GM19328 (cell line): Measurements from ENCODE around the gene IQGAP2.
"Not testable (repeated sequence)": the region's sequence is repeated elsewhere in the genome, so short reads cannot be mapped to it uniquely, and the experiment has no call there.

Experiments used
- ATAC-seq: cut with Tn5 transposase; IDR thresholded peaks from one replicate; pipeline ENCODE4 v1.9.1; 2021; ENCODE audit warnings: mild to moderate bottlenecking, moderate library complexity; ENCODE audit not compliant: unreplicated experiment

IQGAP2 gene

GRCh38 chr5:76641514-76642120 is 238.5 kb downstream of the IQGAP2 start:
- ATAC-seq = no peak

DNA sequence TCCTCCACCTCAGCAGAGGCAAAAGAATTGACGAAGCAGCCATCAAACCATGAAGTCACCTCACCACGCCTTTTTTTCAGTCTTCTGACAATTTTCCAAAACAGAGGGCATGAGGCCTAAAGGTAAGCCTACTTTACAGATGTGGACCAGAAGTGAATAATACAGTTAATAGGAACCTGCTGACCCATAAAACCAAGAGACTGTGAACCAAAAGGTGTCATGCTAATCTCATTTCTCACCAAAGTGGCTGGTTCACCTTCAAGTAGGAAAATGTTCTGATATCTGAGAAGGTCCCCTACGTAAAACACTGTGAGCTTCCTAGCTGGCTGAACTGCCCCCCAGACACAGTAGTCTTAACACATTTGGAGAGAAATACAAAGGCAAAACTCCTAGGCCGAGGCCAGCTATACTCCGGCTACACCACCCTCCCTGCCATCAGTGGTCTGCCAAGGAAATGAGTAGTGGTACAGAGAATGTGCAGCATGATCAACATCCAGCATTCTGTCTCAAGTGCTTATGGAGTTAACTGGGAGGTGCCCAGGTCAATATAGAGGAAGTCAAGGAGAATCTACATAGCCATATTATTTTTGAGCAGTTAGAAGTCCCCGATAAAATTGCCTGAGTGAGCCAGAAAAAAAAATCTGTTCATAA is 239.4 kb downstream of the IQGAP2 start:
- ATAC-seq = no peak

- ATAC-seq = no peak
Observed at GRCh38 chr5:76643371-76643770, 240.3 kb downstream of the IQGAP2 start.

GRCh38 chr5:76649140-76649539 is 246.1 kb downstream of the IQGAP2 start:
- ATAC-seq = no peak

DNA sequence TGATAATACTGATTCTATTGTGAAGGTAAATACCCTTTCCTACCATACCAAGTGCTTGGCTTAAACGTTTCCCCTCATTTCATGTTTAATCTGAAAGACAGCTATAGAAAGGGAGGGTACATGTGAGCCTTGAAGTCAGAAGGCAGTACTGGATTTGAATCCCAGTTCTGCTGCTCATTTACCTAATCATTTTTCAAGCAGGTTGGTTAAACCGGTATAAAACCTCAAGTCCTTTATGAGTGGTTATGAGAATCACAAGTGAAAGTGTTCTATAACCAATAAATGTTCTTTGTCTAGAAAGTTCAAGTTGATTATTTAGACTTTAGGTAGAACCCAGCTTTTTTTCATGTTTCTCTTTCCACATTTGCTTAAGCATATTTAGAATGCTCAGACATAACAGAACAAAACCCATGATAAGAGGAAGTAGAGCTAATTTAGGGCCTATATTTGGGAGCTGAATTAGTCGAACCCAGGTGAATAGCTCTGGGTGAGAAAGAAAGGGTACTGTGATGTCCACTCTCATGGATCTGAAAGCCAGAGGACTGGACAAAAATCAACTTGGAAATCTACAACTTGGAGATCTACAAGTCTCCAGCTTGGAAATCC is 249.8 kb downstream of the IQGAP2 start:
- no peak for ATAC-seq

DNA sequence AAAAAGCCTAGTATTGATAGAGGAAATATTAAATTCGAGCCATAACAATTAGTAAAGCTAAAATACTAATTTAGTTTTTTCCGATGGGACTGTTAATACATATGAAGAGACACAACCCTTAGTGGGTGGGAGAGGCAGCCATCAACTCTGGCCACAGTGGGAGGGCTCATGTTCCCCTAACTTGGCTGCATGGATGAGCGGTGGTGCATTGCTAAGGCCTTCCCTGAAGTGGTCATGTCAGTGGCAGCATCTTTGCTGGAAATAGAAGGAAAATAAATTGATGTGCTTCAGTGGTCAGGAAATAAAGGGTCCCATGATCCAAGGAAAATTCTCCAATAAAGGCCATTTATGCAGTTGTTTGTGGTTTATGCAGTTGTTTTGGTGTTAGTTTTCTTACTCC is 254.0 kb downstream of the IQGAP2 start:
- ATAC-seq = no peak

GRCh38 chr5:76657683-76658311 is 254.7 kb downstream of the IQGAP2 start:
- no peak for ATAC-seq

- no peak for ATAC-seq
Observed at GRCh38 chr5:76660360-76660759, 257.3 kb downstream of the IQGAP2 start.

DNA sequence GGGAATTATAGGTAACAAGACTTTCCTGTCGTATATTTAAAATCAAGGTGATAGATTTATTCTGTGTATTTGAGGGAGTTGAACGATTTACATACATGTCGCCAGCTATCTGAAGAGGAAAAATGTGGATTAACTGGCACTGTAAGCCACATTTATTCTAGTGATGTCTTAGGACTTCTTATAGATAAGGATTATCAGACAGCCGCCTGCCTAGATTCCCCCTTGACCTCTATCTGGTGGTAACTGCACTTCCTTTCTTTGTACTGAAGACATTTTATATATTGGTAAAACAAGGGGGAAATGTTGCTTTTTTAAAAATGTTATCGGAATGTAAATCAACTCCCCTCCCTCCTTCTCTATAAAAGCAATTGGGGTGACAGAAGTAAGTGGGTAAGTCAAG is 259.4 kb downstream of the IQGAP2 start:
- no peak for ATAC-seq

DNA sequence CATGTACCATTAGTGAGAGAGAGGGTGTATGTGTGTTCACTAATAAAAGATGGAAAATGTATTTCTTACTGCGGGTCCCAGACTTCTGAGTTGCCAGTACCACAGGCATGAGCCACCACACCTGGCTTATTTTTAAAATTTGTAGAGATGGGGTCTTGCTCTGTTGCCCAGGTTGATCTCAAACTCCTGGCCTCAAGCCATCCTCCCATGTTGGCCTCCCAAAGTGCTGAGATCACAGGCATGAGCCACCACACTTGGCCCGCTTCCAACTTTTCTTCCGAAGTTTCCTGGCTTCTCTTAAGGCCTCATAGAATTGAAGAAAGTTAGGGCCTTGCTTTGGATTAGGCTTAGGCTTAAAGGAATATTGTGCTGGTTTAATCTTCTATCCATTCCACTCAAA is 260.5 kb downstream of the IQGAP2 start:
- ATAC-seq = no peak

DNA sequence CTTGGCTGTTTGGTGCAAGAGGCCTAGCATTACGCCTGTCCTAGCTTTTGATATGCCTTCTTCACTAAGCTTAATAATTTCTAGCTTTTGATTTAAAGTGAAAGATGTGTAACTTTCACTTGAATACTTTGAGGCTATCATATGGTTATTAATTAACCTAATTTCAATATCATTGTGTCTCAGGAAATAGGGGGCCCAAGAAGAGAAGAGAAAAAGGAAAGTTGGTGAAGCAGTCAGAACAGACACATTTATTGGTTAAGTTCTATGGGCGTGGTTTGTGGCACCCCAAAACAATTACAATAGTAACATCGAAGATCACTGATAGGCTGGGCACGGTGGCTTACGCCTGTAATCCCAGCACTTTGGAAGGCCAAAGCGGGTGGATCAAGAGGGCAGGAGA is 261.0 kb downstream of the IQGAP2 start:
- no peak for ATAC-seq

GRCh38 chr5:76667495-76667894 is 264.4 kb downstream of the IQGAP2 start:
- no peak for ATAC-seq

DNA sequence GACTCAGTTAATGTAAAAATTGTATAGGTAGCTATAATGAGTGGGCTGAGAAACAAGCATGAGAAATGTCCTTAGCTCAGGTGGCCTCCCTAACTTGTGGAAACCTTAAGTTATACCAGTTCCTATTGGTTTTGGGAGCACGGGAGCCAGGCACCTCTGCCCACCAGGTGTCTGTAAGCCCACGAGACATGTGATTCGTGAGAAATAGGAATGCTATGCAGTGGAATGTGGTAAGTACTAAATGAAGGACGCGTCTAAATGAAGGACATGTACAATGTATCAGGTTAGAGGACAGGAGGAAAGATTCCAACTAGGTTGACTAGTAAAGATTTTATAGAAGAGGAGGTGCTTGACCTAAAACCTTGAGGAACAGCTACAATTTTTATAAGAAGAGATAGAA is 266.2 kb downstream of the IQGAP2 start:
- ATAC-seq = no peak

DNA sequence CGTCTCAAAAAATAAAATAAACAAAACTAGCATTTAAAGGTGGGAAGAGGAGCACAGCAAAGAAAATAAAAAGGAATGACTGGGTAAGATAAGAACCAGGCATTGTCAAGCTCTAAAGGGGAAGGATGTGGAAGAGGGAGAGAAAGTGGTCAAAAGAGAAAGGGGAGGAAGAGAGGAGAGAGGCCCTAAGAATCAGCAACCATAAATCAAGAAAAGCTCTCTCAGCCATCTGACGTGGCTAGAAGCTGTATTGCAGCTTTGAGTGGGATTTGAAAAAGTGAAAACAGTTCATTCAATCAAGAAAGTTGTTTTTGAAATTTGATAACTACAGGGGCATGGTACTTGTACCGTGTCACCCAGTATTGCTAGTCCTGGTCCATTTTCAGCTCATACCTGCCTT is 267.4 kb downstream of the IQGAP2 start:
- no peak for ATAC-seq

GRCh38 chr5:76672242-76672641 is 269.2 kb downstream of the IQGAP2 start:
- ATAC-seq = no peak

GRCh38 chr5:76673125-76673524 is 270.0 kb downstream of the IQGAP2 start:
- ATAC-seq = no peak

DNA sequence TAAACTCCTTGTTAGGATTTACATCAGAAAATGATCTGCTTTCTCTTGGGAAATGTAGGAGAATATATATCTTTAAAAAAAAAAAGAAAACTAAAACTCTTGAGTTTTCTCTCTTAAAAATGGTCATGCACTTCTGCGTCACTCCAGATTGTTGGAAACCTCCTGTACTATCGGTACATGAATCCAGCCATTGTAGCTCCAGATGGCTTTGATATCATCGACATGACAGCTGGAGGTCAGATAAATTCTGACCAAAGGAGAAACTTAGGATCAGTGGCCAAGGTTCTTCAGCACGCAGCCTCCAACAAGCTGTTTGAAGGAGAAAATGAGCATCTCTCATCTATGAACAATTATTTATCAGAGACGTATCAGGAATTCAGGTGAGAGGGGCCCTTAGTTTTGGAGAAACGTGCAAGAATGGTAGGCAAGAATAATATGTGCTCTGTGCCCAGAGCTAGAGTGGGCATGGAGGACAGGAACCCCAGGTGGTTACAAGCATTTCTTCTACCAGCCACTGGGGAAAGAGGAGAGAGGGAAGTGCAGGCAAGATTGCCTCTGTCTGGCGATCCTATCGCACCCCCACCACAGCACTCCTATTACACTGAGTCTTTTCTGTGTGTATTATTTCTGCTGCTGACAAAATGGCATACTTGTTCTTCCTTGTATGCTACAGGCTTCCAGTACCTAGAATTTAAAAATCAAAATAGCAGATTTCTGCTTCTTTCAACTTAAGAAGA is 271.4 kb downstream of the IQGAP2 start:
- no peak for ATAC-seq

GRCh38 chr5:76675364-76675763 is 272.3 kb downstream of the IQGAP2 start:
- no peak for ATAC-seq

DNA sequence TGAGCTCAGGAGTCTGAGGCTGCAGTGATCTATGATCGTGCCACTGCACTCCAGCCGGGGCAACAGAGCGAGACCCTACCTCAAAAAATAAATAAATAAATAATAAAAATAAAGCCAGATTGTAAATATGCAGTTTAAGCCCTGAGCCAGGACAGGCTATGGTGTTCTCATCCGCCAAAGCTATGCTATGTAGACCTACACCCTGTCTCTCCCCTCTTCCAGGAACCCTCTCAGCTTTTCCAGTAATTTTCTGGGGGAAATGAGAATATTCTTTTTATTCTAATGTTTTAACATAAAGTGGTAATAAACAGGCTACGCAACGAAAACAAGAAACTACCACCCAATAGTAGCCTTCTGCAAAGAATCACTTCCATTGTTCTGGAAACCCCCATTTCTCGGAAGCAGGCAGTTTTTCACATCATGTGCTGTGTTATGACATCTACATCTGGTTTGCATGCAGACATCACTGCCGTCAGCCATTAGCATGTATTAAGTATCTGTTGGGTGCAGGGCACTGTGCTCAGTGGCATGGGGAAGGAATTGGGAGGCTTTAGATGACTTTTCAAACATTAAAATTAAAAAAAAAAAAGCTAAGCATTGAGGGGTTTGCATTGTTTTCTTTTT is 274.9 kb downstream of the IQGAP2 start:
- no peak for ATAC-seq

DNA sequence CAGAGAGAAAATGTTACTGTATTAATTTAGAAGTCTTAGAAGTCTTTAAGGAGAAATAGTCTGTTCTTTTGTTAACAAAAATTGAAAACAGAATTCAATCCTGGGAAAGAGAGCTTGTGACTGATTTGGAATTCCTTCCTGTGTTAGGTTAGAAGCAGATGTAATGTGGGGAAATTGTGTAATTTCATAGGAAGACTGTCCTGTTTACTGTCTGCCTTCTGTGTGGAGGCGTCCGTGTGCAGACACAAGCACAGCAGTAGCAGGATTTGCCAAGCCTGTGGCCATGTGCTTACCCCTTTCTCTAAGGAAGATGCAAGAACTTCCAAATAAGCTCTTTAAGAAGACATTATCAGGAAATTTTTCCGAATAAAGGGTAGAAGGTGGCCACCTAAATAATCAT is 276.1 kb downstream of the IQGAP2 start:
- ATAC-seq = no peak

DNA sequence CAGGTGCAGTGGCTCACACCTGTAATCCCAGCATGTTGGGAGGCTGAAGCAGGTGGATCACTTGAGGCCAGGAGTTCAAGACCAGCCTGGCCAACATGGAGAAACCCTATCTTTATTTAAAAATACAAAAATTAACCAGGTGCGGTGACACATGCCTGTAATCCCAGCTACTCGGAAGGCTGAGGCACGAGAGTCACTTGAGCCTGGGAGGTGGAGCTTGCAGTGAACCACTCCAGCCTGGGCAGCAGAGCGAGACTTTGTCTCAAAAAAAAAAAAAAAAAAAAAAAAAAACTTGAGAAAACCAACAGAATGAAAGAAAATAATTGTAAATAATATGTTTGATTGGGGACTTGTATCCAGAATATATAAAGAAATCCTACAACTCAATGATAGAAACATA is 277.7 kb downstream of the IQGAP2 start:
- ATAC-seq = not testable (repeated sequence)
